Smooth muscle cell (in vitro differentiated cells): Measurements from ENCODE around the gene ZNF333. TPM values are rescaled to one million over a fixed set of nuclear protein-coding genes. Genes with fewer than 3 reads are reported as not detected.

Experiments
- DNase-seq: peaks from one replicate; lab custom pipeline; 2025; ENCODE audit not compliant: unreplicated experiment; lab: John Stamatoyannopoulos, UW
- H2AFZ ChIP-seq: fragments of 200-600 bp; sonication (generic); 2 replicates; pipeline ENCODE4 v1.6.0; 2016; ENCODE audit warnings: antibody characterized with exemption, low read depth, mild to moderate bottlenecking
- H3F3A ChIP-seq: fragments of 200-600 bp; sonication (generic); 2 replicates; pipeline ENCODE4 v1.6.0; 2017; ENCODE audit warnings: antibody characterized with exemption, low read depth
- H3K27ac ChIP-seq: fragments of 200-600 bp; sonication (generic); 2 replicates; pipeline ENCODE4 v1.5.1; 2016; ENCODE audit warnings: low read depth, mild to moderate bottlenecking
- H3K27me3 ChIP-seq: fragments of 200-600 bp; sonication (generic); 2 replicates; pipeline ENCODE4 v1.6.1; 2016; ENCODE audit warnings: low read depth, mild to moderate bottlenecking
- H3K36me3 ChIP-seq: fragments of 200-600 bp; sonication (generic); 2 replicates; pipeline ENCODE4 v1.5.1; 2016; ENCODE audit warnings: low read depth
- H3K4me1 ChIP-seq: fragments of 200-600 bp; sonication (generic); 2 replicates; pipeline ENCODE4 v1.5.1; 2016; ENCODE audit warnings: low read depth
- H3K4me2 ChIP-seq: fragments of 200-600 bp; sonication (generic); 2 replicates; pipeline ENCODE4 v1.6.0; 2016; ENCODE audit warnings: mild to moderate bottlenecking
- H3K4me3 ChIP-seq: fragments of 200-600 bp; sonication (generic); 2 replicates; pipeline ENCODE4 v1.5.1; 2016; ENCODE audit warnings: mild to moderate bottlenecking
- H3K79me2 ChIP-seq: fragments of 200-600 bp; sonication (generic); 2 replicates; pipeline ENCODE4 v1.6.0; 2016; ENCODE audit warnings: low read depth, mild to moderate bottlenecking
- H3K9ac ChIP-seq: fragments of 200-600 bp; sonication (generic); 2 replicates; pipeline ENCODE4 v1.6.0; 2016; ENCODE audit warnings: low read depth
- H3K9me3 ChIP-seq: fragments of 200-600 bp; sonication (generic); replicated peaks from 2 replicates; pipeline ENCODE4 v1.5.1; 2016; ENCODE audit warnings: low read depth
- H4K20me1 ChIP-seq: fragments of 200-600 bp; sonication (generic); 2 replicates; pipeline ENCODE4 v1.6.0; 2016; ENCODE audit warnings: low read depth
- CTCF ChIP-seq: fragments of 200-600 bp; sonication (generic); IDR thresholded peaks from 2 replicates; pipeline ENCODE4 v1.5.1; 2017; ENCODE audit warnings: borderline replicate concordance, mild to moderate bottlenecking, antibody characterized with exemption; ENCODE audit not compliant: insufficient read depth, poor library complexity, severe bottlenecking
- WGBS: methylation state at CpG from one replicate; pipeline ENCODE4 v1.1.7; 2016; ENCODE audit warnings: low lambda C conversion rate; 5-methylcytosine and 5-hydroxymethylcytosine counted together
- polyA plus RNA-seq: library from polyadenylated mRNA; unstranded; fragments of >200 nt; fragmentation: Nextera tagmentation; extraction: Ambion mirVana; gene quantifications from 2 replicates; pipeline ENCODE4 v1.2.1, GENCODE V29; 2016
- total RNA-seq: library from RNA; depleted of rRNA; stranded (reverse); fragments of >200 nt; gene quantifications from 2 replicates; pipeline ENCODE4 v1.2.3, GENCODE V29; 2014

ZNF333 gene
- 16.0 and 16.4 TPM in 2 replicates for total RNA-seq
- 14.8 and 15.8 TPM in 2 replicates for polyA plus RNA-seq

GRCh38 chr19:14689598-14690503 is at the start of gene ZNF333:
Gene ZNF333 (plus strand): TSS chr19:14690048. CDS start chr19:14693492, 3,444 bp downstream.
- Histone ChIP-seq H3K79me2 (peaks cover 10% of the 10 kb centered on the region), H3K9me3 (no peaks in the 10 kb centered on the region), H2AFZ (peak within 1 kb of the TSS; percentile 95), H3K27ac (peak within 1 kb of the TSS; percentile 75), H3K4me3 (peak within 1 kb of the TSS; percentile 76), H3K27me3 (no peaks in the 10 kb centered on the region), H4K20me1 (no peaks in the 10 kb centered on the region), H3K9ac (peak within 1 kb of the TSS; percentile 88), H3K4me2 (peak within 1 kb of the TSS; percentile 92), H3K4me1 (peaks cover 12% of the 10 kb centered on the region), H3K36me3 (no peaks in the 10 kb centered on the region), H3F3A (no peaks in the 10 kb centered on the region)
- 1% methylated on average over 52 of the region's 66 CpGs for WGBS
- no peak for TF ChIP-seq CTCF
- DNase-seq = peak; percentile 86

GRCh38 chr19:14648506-14648905 is 41.3 kb upstream of the ZNF333 start:
- no peaks in the 10 kb centered on the region for H3K27me3 ChIP-seq
- H3K9me3 ChIP-seq = no peaks in the 10 kb centered on the region
- H3K36me3 ChIP-seq = no peaks in the 10 kb centered on the region
- no peaks in the 10 kb centered on the region for H3K4me1 ChIP-seq
- WGBS = 78% methylated on average over 2 of the region's 2 CpGs
- H3K79me2 ChIP-seq = no peaks in the 10 kb centered on the region
- no peak for DNase-seq
- H3K27ac ChIP-seq = no peak overlapping the region
- H3K4me2 ChIP-seq = no peak overlapping the region
- no peak overlapping the region for H3K9ac ChIP-seq
- no peak overlapping the region for H3K4me3 ChIP-seq
- H2AFZ ChIP-seq = no peak overlapping the region
- no peaks in the 10 kb centered on the region for H4K20me1 ChIP-seq
- TF ChIP-seq CTCF = no peak
- H3F3A ChIP-seq = no peaks in the 10 kb centered on the region

GRCh38 chr19:14649020-14649419 is 40.8 kb upstream of the ZNF333 start:
- H3K4me1 ChIP-seq = no peaks in the 10 kb centered on the region
- H3K9me3 ChIP-seq = no peaks in the 10 kb centered on the region
- H3K27ac ChIP-seq = no peak overlapping the region
- H3K27me3 ChIP-seq = no peaks in the 10 kb centered on the region
- no peak overlapping the region for H3K9ac ChIP-seq
- no peak overlapping the region for H2AFZ ChIP-seq
- DNase-seq = no peak
- no peak overlapping the region for H3K4me2 ChIP-seq
- no peaks in the 10 kb centered on the region for H4K20me1 ChIP-seq
- no peak for TF ChIP-seq CTCF
- H3K4me3 ChIP-seq = no peak overlapping the region
- no peaks in the 10 kb centered on the region for H3F3A ChIP-seq
- WGBS = 61% methylated on average over 4 of the region's 4 CpGs
- no peaks in the 10 kb centered on the region for H3K79me2 ChIP-seq
- H3K36me3 ChIP-seq = no peaks in the 10 kb centered on the region
